Endodermal cell (in vitro differentiated cells): Measurements from ENCODE around the gene RHOA. TPM values are rescaled to one million over a fixed set of nuclear protein-coding genes. Genes with fewer than 3 reads are reported as not detected.

ENCODE experiments used
- DNase-seq: peaks from one replicate; pipeline ENCODE4 v3.0.0-alpha.2; 2017
- H3K27ac ChIP-seq: 2 replicates; pipeline ENCODE4 v1.5.1; 2013; ENCODE audit warnings: mild to moderate bottlenecking, low read depth, low read length, moderate library complexity
- H3K27me3 ChIP-seq: 2 replicates; pipeline ENCODE4 v1.6.1; 2013; ENCODE audit warnings: mild to moderate bottlenecking, low read length, moderate library complexity; ENCODE audit not compliant: insufficient read depth, control insufficient read depth, poor library complexity, severe bottlenecking
- H3K36me3 ChIP-seq: 2 replicates; pipeline ENCODE4 v1.7.0; 2013; ENCODE audit warnings: mild to moderate bottlenecking, low read length, moderate library complexity; ENCODE audit not compliant: control insufficient read depth, insufficient read depth
- H3K4me1 ChIP-seq: one replicate; pipeline ENCODE4 v1.7.0; 2013; ENCODE audit warnings: low read length; ENCODE audit not compliant: control insufficient read depth, insufficient read depth
- H3K4me3 ChIP-seq: 2 replicates; pipeline ENCODE4 v1.5.1; 2013; ENCODE audit warnings: mild to moderate bottlenecking, low read length, moderate library complexity
- H3K9ac ChIP-seq: 2 replicates; pipeline ENCODE4 v1.6.1; 2013; ENCODE audit warnings: mild to moderate bottlenecking, low read length, moderate library complexity; ENCODE audit not compliant: poor library complexity, severe bottlenecking; ENCODE audit errors: extremely low read depth
- H3K9me3 ChIP-seq: 2 replicates; pipeline ENCODE4 v1.6.1; 2013; ENCODE audit warnings: mild to moderate bottlenecking, low read length, moderate library complexity; ENCODE audit not compliant: control insufficient read depth
- H3K27ac Mint-ChIP-seq: 2 replicates; pipeline ENCODE4 v1.8.0; 2020; ENCODE audit warnings: mixed read lengths
- H3K27me3 Mint-ChIP-seq: 2 replicates; pipeline ENCODE4 v1.8.0; 2021; ENCODE audit warnings: mild to moderate bottlenecking, mixed read lengths; ENCODE audit not compliant: insufficient read depth
- H3K36me3 Mint-ChIP-seq: 2 replicates; pipeline ENCODE4 v1.8.0; 2020; ENCODE audit warnings: low read depth, mixed read lengths
- H3K4me1 Mint-ChIP-seq: 2 replicates; pipeline ENCODE4 v1.8.0; 2020; ENCODE audit warnings: mixed read lengths
- H3K4me3 Mint-ChIP-seq: 2 replicates; pipeline ENCODE4 v1.8.0; 2020; ENCODE audit warnings: mild to moderate bottlenecking, moderate library complexity, mixed read lengths
- H3K9me3 Mint-ChIP-seq: 2 replicates; pipeline ENCODE4 v1.8.0; 2020; ENCODE audit warnings: mild to moderate bottlenecking, mixed read lengths
- WGBS, 2 experiments: methylation state at CpG; one replicate each; pipeline versions ENCODE4 v1.1.5 to v1.1.7; 2013; ENCODE audit warnings: missing lambda C conversion rate in 2 of 2, mixed read lengths in 1 of 2; ENCODE audit not compliant: insufficient coverage in 1 of 2, insufficient read length in 1 of 2; 5-methylcytosine and 5-hydroxymethylcytosine counted together
- total RNA-seq, 2 donors: library from RNA; stranded (reverse); fragmentation: NEBNext Ultra II Directional in 1 of 2; extraction: Animal tissue kit (Norgen Biotek cat#: 25700) in 1 of 2; gene quantifications; 2 replicates in 1 of 2; 3 replicates in 1 of 2; pipeline ENCODE4 v1.2.1, GENCODE V29; 2021
- TF ChIP-seq, protein P1 (sequence below): fragments of 200-600 bp; sonication (generic); conservative IDR thresholded peaks from 2 replicates; pipeline ENCODE4 v1.5.0; 2021; ENCODE audit warnings: antibody characterized with exemption, mild to moderate bottlenecking

Gene RHOA
- total RNA-seq, 2 donors from 2014 or later: 359 to 371 TPM

DNA sequence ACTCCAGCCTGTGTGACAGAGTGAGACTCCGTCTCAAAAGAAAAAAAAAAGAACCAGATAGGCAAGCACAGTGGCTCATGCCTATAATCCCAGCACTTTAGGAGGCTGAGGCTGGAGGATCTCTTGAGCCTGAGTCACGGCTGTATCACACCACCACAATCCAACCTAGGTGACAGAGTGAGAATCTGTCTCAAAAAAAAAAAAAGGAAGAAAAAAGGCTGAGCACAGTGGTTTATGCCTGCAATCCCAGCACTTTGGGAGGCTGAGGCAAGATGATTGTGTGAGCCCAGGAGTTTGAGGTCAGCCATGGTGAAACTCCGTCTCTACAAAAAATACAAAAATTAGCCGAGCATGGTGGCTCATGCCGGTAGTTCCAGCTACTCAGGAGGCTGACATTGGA is 23.0 kb upstream of the RHOA start:
- H3K9me3 ChIP-seq: no peaks in the 10 kb centered on the region
- no peak overlapping the region for H3K27ac ChIP-seq
- H3K27ac Mint-ChIP-seq: no peak overlapping the region
- no peak overlapping the region for H3K9ac ChIP-seq
- H3K36me3 ChIP-seq: no peaks in the 10 kb centered on the region
- no peaks in the 10 kb centered on the region for H3K9me3 Mint-ChIP-seq
- H3K27me3 ChIP-seq: no peaks in the 10 kb centered on the region
- no peak overlapping the region for H3K4me3 Mint-ChIP-seq
- no peaks in the 10 kb centered on the region for H3K36me3 Mint-ChIP-seq
- WGBS, 2 experiments: 85 to 100% methylated on average over 3 to 5 of the region's 5 CpGs
- H3K4me3 ChIP-seq: no peak overlapping the region
- TF ChIP-seq, protein P1, sequence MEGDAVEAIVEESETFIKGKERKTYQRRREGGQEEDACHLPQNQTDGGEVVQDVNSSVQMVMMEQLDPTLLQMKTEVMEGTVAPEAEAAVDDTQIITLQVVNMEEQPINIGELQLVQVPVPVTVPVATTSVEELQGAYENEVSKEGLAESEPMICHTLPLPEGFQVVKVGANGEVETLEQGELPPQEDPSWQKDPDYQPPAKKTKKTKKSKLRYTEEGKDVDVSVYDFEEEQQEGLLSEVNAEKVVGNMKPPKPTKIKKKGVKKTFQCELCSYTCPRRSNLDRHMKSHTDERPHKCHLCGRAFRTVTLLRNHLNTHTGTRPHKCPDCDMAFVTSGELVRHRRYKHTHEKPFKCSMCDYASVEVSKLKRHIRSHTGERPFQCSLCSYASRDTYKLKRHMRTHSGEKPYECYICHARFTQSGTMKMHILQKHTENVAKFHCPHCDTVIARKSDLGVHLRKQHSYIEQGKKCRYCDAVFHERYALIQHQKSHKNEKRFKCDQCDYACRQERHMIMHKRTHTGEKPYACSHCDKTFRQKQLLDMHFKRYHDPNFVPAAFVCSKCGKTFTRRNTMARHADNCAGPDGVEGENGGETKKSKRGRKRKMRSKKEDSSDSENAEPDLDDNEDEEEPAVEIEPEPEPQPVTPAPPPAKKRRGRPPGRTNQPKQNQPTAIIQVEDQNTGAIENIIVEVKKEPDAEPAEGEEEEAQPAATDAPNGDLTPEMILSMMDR: no peak
- H3K4me1 Mint-ChIP-seq: no peaks in the 10 kb centered on the region
- no peaks in the 10 kb centered on the region for H3K4me1 ChIP-seq
- no peak for DNase-seq
- peaks cover 1% of the 10 kb centered on the region for H3K27me3 Mint-ChIP-seq

DNA sequence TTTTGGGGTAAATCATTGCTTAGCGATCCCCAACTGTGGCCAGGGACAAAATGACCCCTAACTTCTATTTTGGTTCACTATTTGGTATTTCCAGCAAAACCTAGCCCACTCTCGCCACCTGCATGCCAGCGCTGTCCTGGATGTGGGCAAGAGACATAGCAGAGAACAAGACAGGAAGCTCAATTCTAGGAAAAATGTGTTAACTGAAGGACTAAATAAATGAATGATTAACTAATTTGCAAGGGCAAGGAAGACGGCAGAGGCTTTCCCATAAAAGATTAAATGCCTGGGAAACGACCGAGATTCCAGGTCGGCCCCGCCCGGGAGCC is 16.9 kb upstream of the RHOA start:
- H3K27ac ChIP-seq: no peak overlapping the region
- TF ChIP-seq, protein P1: no peak
- H3K36me3 ChIP-seq: no peaks in the 10 kb centered on the region
- peak overlapping the region; percentile 79 for H3K4me3 ChIP-seq
- no peaks in the 10 kb centered on the region for H3K27me3 ChIP-seq
- Mint-ChIP-seq H3K27me3 (no peaks in the 10 kb centered on the region), H3K4me1 (no peaks in the 10 kb centered on the region), H3K4me3 (peak overlapping the region; percentile 84), H3K27ac (peak overlapping the region; percentile 92), H3K9me3 (no peaks in the 10 kb centered on the region), H3K36me3 (peaks cover 8% of the 10 kb centered on the region)
- no peaks in the 10 kb centered on the region for H3K4me1 ChIP-seq
- no peak for DNase-seq
- no peaks in the 10 kb centered on the region for H3K9me3 ChIP-seq
- 19 to 20% methylated on average over 8 to 9 of the region's 9 CpGs for WGBS, 2 experiments
- H3K9ac ChIP-seq: peak overlapping the region; percentile 79

DNA sequence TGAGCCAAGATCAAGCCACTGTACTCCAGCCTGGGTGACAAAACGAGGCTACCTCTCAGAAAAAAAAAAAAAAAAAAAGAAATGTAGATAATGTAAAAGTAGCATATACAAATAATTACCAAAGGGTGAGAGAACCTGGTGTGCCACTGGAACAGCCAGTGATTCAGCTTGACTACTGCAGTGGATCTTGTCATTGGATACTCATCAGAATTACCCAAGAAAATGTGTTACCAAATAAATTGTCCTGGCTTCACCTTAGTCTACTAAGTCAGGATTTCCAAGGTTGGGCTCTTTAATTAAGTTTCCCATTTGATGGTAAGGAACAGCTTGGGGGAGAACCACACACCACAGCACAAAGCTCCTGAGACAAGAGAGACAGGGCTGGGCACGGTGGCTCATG is 15.8 kb upstream of the RHOA start:
- Histone ChIP-seq H3K36me3 (no peaks in the 10 kb centered on the region), H3K27ac (no peak overlapping the region), H3K27me3 (no peaks in the 10 kb centered on the region), H3K4me1 (peaks cover 3% of the 10 kb centered on the region), H3K9ac (no peak overlapping the region), H3K9me3 (no peaks in the 10 kb centered on the region), H3K4me3 (no peak overlapping the region)
- Mint-ChIP-seq H3K4me3 (peak overlapping the region; percentile 84), H3K27ac (no peak overlapping the region), H3K4me1 (peaks cover 6% of the 10 kb centered on the region), H3K36me3 (peaks cover 8% of the 10 kb centered on the region), H3K27me3 (no peaks in the 10 kb centered on the region), H3K9me3 (no peaks in the 10 kb centered on the region)
- no peak for DNase-seq
- TF ChIP-seq, protein P1: no peak
- WGBS, 2 experiments: 92 to 100% methylated on average over 1 to 2 of the region's 2 CpGs
